NCI-H345 treated with DMSO at 0.1 percent for 48 hours (cell line): ENCODE results near the gene CHD9.
"Not testable (repeated sequence)": the region's sequence is repeated elsewhere in the genome, so short reads cannot be mapped to it uniquely, and the experiment has no call there.

Experiments used
- DNase-seq: peaks from one replicate; lab custom pipeline; 2025; ENCODE audit not compliant: unreplicated experiment; lab: John Stamatoyannopoulos, UW

The CHD9 gene

DNA sequence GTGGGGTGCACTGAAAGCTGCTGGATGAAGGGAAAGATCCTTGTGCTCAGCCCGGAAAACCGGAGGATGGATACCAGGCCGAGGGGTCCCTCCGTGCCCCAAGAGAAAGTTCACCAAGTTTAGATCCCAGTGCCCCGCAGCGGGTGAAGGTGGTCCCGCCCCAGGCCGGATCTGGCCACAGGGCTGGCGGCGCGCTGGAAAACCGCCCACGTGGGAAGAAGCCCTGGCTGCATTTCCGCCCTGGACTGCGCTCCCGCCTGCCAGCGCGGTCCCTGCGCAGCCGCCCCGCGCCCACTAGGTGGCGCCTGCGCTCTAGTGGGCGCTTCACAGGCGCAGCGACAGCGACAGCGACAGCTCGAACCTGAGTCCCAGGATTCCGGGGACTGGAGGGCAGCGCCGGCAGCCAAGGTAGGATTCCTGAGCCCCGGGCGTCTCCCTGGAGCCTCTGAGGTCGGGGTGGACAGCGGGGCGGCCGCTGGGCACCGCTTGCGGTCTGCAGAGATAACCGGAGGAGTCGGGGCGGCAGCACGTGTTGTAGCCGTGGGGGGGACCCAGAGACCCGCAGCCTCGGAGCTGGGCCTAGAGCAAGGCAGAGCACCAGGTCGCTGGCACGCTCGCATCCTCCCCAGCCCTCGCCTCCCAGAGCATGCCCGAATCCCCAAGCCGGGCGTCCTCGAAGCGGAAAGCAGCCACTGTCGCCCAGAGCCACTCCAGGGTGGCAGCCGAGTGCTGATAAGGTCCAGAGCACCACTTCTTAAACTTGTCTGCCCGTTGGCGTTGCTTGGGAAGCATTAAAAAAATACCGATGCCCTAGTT is at the start of gene CHD9:
Gene CHD9 (plus strand): TSS at position 322 of the 816 bp plus-strand sequence. CDS start 101,099 bp downstream, outside the sequence.
- peak; percentile 56 for DNase-seq

DNA sequence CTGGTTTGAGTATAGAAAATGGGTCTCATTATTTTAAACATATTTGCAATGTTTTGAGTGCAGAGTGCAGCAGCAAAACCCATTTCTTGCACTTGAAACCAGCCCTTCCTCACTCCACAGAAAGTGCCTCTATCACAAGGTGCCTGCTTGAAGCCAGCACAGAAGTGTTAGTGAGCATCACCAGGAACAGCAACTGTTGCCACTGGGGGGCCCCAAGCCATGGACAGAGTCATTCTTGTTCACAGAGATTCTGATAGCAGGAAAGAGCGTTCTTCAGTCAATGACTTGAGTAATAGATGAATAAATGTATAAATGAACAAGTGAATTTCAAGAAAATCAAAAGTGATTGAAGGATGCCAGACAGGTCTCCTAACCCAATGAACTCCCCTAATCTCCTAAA is 47.7 kb upstream of the CHD9 start:
- DNase-seq = no peak

DNA sequence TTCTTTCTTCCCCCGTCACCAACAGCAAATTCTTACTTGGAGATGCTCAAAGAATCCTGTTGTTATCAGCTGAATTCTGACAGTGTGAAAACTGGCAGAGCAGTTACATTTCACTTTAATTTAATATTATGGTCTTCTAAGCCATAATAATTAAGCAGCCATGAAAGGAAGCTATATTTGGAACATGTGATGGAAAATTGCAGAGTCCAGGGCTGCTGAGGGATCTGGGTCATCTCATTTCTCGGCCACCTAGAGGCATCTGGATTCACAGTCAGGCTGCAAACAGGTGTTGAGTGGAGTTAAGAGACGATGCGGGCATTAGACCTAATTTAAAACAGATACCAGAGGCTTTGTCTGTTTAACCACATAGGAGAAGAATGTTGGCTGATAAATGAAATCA is 40.5 kb upstream of the CHD9 start:
- DNase-seq = no peak

DNA sequence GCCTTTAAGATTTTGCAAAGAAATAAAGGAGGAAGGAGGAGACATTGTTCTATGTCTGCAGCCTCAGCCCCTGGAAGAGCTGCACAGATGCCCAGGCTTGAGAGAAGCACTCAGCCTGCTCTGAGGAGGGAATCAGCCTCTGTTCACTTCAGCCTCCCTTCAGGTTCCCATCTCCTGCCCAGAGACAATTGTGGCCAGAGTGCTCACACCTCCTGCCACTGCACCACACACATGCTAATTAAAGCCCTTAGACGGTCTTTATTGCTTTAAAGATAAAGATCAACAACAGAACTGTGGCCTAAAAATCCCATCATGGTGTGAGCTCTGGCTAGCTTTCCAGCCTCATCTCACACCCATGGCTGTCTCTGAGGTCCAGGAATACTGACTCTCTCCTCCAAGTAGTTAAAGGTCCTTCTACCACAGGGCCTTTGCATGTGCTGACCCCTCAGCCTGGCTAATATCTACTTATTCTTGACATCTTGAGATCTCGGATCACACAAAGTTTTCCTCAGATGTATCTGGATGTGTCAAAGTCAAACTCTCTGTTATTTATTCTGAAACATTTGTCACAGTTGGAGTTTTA is 35.9 kb upstream of the CHD9 start:
- no peak for DNase-seq

- peak; percentile 61 for DNase-seq
These were observed 32.4 kb upstream of the CHD9 start for GRCh38 chr16:53022374-53022773.

DNA sequence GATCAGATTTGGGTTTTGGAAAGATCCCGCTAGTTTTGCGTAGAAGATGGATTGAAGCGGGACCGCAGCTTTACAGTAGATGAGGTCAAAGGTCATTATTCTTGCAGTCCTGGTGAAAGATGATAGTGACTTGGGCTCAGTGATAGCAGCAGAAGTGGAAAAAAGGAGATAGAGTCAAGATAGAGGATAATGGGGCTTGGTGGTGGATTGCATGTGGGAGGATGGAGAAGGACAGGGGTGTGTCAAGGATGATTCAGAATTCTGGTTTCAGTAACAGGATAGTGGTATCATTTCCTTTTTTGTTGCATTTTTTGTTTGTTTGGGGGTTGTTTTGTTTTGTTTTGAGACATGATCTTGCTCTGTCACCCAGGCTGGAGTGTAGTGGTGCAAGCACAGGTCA is 30.7 kb upstream of the CHD9 start:
- DNase-seq = no peak

DNA sequence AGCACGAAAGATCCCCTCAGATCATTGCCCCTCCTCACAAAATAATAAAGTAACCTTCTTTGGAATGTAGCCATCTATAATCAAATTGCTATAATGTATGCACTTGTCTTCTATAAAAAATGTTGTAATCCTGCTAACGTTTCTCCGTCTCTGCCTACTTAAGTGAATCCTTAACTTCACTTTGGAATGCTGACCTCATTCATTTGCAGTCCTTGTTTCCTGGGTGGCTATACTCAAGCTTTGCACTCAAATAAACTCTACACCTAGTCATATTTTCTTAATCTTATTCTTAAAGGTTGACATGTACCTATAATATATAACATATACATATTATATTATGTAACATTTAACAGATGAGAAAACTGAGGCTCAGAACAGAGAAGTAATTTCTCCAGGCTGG is 24.8 kb upstream of the CHD9 start:
- DNase-seq = no peak

- DNase-seq = no peak
These were observed 23.4 kb upstream of the CHD9 start for GRCh38 chr16:53031323-53031942.

GRCh38 chr16:53034306-53034705 is 20.5 kb upstream of the CHD9 start:
- no peak for DNase-seq

- DNase-seq = no peak
These were observed 19.4 kb upstream of the CHD9 start for GRCh38 chr16:53035176-53035942.

DNA sequence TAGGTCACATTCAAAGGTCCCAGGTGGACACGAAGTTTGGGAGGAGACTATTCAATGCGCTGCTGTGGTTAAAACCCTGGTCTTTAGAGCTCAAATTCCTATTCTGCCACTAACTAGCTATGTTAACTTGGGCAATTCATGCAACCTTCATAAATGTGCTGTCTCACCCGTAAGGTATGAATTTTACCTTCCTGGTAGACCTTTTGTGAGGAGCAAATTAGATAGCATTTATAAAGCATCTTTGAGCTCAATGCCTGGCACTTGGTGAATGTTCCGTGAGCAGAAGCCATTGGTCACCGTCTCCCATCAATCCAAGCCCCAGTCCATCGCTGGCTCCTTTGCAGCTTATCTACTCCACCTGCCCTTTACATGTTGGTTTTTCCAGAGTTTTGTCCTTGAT is 18.7 kb upstream of the CHD9 start:
- DNase-seq = no peak

DNA sequence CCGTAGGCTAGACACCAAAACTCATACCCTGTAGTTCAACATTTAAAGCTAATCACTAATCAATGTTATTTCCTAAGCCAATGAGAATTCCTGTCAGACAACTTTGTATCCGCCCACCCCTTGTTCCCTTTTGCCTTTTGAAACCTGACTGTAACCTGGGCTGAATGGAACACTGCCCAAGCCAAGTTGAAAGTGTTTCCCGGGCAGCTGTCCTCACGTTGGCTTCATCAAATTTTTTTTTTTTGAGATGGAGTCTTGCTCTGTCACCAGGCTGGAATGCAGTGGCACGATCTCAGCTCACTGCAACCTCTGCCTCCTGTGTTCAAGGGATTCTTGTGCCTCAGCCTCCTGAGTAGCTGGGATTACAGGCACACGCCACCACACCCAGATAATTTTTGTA is 18.1 kb upstream of the CHD9 start:
- not testable (repeated sequence) for DNase-seq

DNA sequence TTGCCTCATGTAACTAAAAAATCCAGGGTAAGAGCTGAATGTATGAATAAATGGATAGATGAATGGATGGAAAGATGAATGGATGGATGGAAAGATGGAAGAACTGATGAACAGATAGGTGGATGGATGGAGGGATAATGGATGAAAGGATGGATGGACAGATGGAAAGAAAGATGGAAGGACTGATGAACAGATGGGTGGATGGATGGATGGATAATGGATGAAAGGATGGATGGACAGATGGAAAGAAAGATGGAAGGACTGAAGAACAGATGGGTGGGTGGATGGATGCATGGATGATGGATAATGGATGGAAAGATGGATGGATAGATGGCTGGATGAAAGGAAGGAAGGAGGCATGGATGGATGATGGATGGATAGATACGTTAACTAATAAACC is 14.0 kb upstream of the CHD9 start:
- no peak for DNase-seq

GRCh38 chr16:53041320-53042051 is 13.3 kb upstream of the CHD9 start:
- no peak for DNase-seq

- no peak for DNase-seq
These were observed 12.5 kb upstream of the CHD9 start for GRCh38 chr16:53042235-53042701.

GRCh38 chr16:53043428-53043831 is 11.4 kb upstream of the CHD9 start:
- no peak for DNase-seq

DNA sequence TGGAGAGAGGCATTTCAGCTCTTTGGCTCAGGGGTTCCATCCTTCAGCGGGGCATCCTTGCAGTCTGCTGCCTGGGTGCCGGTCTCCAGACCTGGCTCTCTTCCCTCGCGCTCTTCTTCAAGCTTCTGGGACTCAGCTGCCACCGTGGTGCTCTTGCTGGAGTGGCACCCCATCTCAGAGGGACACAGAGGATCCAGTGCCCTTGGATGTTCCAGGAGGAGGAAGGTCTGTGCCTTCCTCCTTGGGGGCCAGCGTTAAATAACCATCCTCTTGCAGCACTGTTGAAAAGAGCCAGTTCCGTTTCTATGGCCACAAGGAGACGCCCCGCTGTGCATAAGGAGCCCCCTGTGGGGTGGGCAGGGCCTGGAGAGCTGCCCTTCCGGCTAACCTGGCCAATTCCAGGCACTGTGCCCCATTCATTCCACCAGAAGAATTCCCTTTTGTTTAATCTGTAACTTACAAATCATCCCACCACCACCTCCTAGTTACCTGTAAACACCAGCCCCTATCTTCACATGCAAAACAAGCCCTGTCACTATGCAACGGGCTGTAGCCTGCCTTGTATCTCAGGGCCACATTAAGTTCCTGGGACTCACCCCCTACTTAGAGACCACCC is 10.7 kb upstream of the CHD9 start:
- no peak for DNase-seq

GRCh38 chr16:53045341-53046220 is 9.2 kb upstream of the CHD9 start:
- DNase-seq = no peak

GRCh38 chr16:53047515-53047914 is 7.3 kb upstream of the CHD9 start:
- not testable (repeated sequence) for DNase-seq
